A549 (cell line): ENCODE results near the gene HDGFL2. TPM values are rescaled to one million over a fixed set of nuclear protein-coding genes. Genes with fewer than 3 reads are reported as not detected.

ENCODE experiments used
- ATAC-seq, 2 experiments: fragments of 200-7000 bp in 1 of 2; fragments of >200 bp in 1 of 2; cut with Nextera tagmentation in 1 of 2; cut with Tn5 transposase in 1 of 2; 3 replicates each; pipeline versions ENCODE4 v1.8.0 to v1.9.1; 2018 to 2020; ENCODE audit warnings: mild to moderate bottlenecking in 1 of 2, moderate library complexity in 1 of 2
- CTCF ChIA-PET: fragments of 300-600 bp; sonication (Branson Sonifier 250); formaldehyde crosslinking; extraction: SDS; loops from one replicate; lab custom pipeline; 2021; ENCODE audit warnings: antibody characterized with exemption, inconsistent platforms; lab: Yijun Ruan, JAX
- POLR2A ChIA-PET: fragments of 350-600 bp; formaldehyde crosslinking; extraction: SDS; loops from one replicate; lab custom pipeline; 2021; ENCODE audit warnings: antibody characterized with exemption, inconsistent platforms; lab: Yijun Ruan, JAX
- DNase-seq, 2 experiments: peaks; one replicate each; pipeline versions ENCODE4 v3.0.0 to v3.0.0-alpha.2; 2011 to 2016; ENCODE audit warnings: low read depth in 1 of 2, low spot score in 1 of 2
- FAIRE-seq: peaks from 2 replicates; lab custom pipeline; 2011; peaks lifted over from hg19 to GRCh38; lab: Jason Lieb, UNC
- H3K27ac ChIP-seq, 2 experiments: fragments of >200 bp; sonication (Bioruptor Twin); formaldehyde crosslinking; 3 replicates each; pipeline ENCODE4 v1.5.1; 2016 to 2017
- H3K4me1 ChIP-seq: fragments of >200 bp; sonication (Bioruptor Twin); formaldehyde crosslinking; 3 replicates; pipeline ENCODE4 v1.6.1; 2016
- H3K4me2 ChIP-seq: fragments of >200 bp; sonication (Bioruptor Twin); formaldehyde crosslinking; 3 replicates; pipeline ENCODE4 v1.6.1; 2016
- H3K4me3 ChIP-seq: fragments of >200 bp; sonication (Bioruptor Twin); formaldehyde crosslinking; 3 replicates; pipeline ENCODE4 v1.5.1; 2016
- H3K9me3 ChIP-seq: fragments of >200 bp; sonication (Bioruptor Twin); formaldehyde crosslinking; 3 replicates; pipeline ENCODE4 v1.6.1; 2016
- MAX ChIP-seq: IDR thresholded peaks from 2 replicates; pipeline ENCODE4 v1.6.1; 2012
- WGBS: methylation state at CpG from one replicate; pipeline ENCODE4 v1.1.6; 2017; ENCODE audit errors: missing lambda C conversion rate; 5-methylcytosine and 5-hydroxymethylcytosine counted together
- polyA plus RNA-seq, 4 experiments: library from polyadenylated mRNA; depleted of rRNA in 3 of 4; stranded (reverse); fragments of >200 nt; fragmentation: RNase III in 1 of 4; extraction: RNeasy Plus Mini Kit Qiagen cat#74134 plus additional on column Dnase treatment in 1 of 4; gene quantifications; 2 replicates in 3 of 4; 3 replicates in 1 of 4; pipeline ENCODE4 v1.2.3, GENCODE V29; 2011 to 2017
- small RNA-seq, 6 experiments: library from RNA; depleted of rRNA; stranded (forward); fragments of <200 nt; gene quantifications; one replicate each; pipeline ENCODE3, GENCODE V24; 2012

Gene HDGFL2
- polyA plus RNA-seq, 2 of the 4 experiments (the other 2 are of a cell fraction) = 10.8 to 34.3 TPM

GRCh38 chr19:4550479-4551050 lies 78.5 kb downstream of the HDGFL2 start:
- ChIA-PET CTCF (interaction anchor here (1.0 to 2.4 kb wide), 2 partner anchors 82 to 86 kb away, joined by 3 to 6 read pairs; no protein-coding TSS in a partner anchor), POLR2A (no interaction called here)
- WGBS = 90% methylated on average over 24 of the region's 26 CpGs
- Histone ChIP-seq H3K4me3 (no peak overlapping the region), H3K4me1 (peaks cover 4% of the 10 kb centered on the region; the same call in 1 of the 3 replicates), H3K4me2 (no peak overlapping the region), H3K27ac (no peak overlapping the region), H3K9me3 (no peaks in the 10 kb centered on the region)
- no peak for DNase-seq
- no peak for ATAC-seq
- TF ChIP-seq MAX = no peak
- FAIRE-seq = no peak

Small RNAs within 50 kb of the gene (small RNA-seq; reads per million reads assigned to genes)
- 0 reads per million in 6 experiments for gene MIR4746

Other genes with a start within 250 kb of the HDGFL2 start
- gene EBI3, start 242.8 kb upstream of the HDGFL2 start, polyA plus RNA-seq (2011; rRNA removed) = 1.1 and 1.4 TPM in 2 replicates
- gene EBI3, start 242.8 kb upstream of the HDGFL2 start, polyA plus RNA-seq (2017; fragmentation: RNase III; extraction: RNeasy Plus Mini Kit Qiagen cat#74134 plus additional on column Dnase treatment) = 3.1 to 3.6 TPM (median 3.3 TPM) in 3 replicates
- gene YJU2, start 225.2 kb upstream of the HDGFL2 start, polyA plus RNA-seq (2011; rRNA removed) = 11.4 and 12.3 TPM in 2 replicates
- gene YJU2, start 225.2 kb upstream of the HDGFL2 start, polyA plus RNA-seq (2017; fragmentation: RNase III; extraction: RNeasy Plus Mini Kit Qiagen cat#74134 plus additional on column Dnase treatment) = 14.9 to 18.0 TPM (median 16.5 TPM) in 3 replicates
- gene SHD, start 193.0 kb upstream of the HDGFL2 start, polyA plus RNA-seq (2011; rRNA removed) = 0.08 and 0.29 TPM in 2 replicates
- 0.29 to 0.38 TPM in 2 of 3 replicates, not detected in the other for gene SHD, start 193.0 kb upstream of the HDGFL2 start, polyA plus RNA-seq (2017; fragmentation: RNase III; extraction: RNeasy Plus Mini Kit Qiagen cat#74134 plus additional on column Dnase treatment)
- gene TMIGD2, start 169.9 kb upstream of the HDGFL2 start, polyA plus RNA-seq (2011; rRNA removed) = not detected in 2 replicates
- not detected in 3 replicates for gene TMIGD2, start 169.9 kb upstream of the HDGFL2 start, polyA plus RNA-seq (2017; fragmentation: RNase III; extraction: RNeasy Plus Mini Kit Qiagen cat#74134 plus additional on column Dnase treatment)
- gene FSD1, start 167.7 kb upstream of the HDGFL2 start, polyA plus RNA-seq (2011; rRNA removed) = 3.3 and 3.5 TPM in 2 replicates
- 10.4 to 13.2 TPM (median 12.8 TPM) in 3 replicates for gene FSD1, start 167.7 kb upstream of the HDGFL2 start, polyA plus RNA-seq (2017; fragmentation: RNase III; extraction: RNeasy Plus Mini Kit Qiagen cat#74134 plus additional on column Dnase treatment)
- gene STAP2, start 133.5 kb upstream of the HDGFL2 start, polyA plus RNA-seq (2011; rRNA removed) = 0.19 and 0.25 TPM in 2 replicates
- gene STAP2, start 133.5 kb upstream of the HDGFL2 start, polyA plus RNA-seq (2017; fragmentation: RNase III; extraction: RNeasy Plus Mini Kit Qiagen cat#74134 plus additional on column Dnase treatment) = 0.29 TPM in 1 of 3 replicates, not detected in the others
- gene MPND, start 128.7 kb upstream of the HDGFL2 start, polyA plus RNA-seq (2011; rRNA removed) = 3.5 and 4.0 TPM in 2 replicates
- gene MPND, start 128.7 kb upstream of the HDGFL2 start, polyA plus RNA-seq (2017; fragmentation: RNase III; extraction: RNeasy Plus Mini Kit Qiagen cat#74134 plus additional on column Dnase treatment) = 11.4 to 15.2 TPM (median 14.5 TPM) in 3 replicates
- gene SH3GL1, start 71.8 kb upstream of the HDGFL2 start, polyA plus RNA-seq (2011; rRNA removed) = 18.2 and 20.1 TPM in 2 replicates
- gene SH3GL1, start 71.8 kb upstream of the HDGFL2 start, polyA plus RNA-seq (2017; fragmentation: RNase III; extraction: RNeasy Plus Mini Kit Qiagen cat#74134 plus additional on column Dnase treatment) = 34.7 to 36.0 TPM (median 35.1 TPM) in 3 replicates
- gene CHAF1A, start 69.7 kb upstream of the HDGFL2 start, polyA plus RNA-seq (2011; rRNA removed) = 11.7 and 15.6 TPM in 2 replicates
- gene CHAF1A, start 69.7 kb upstream of the HDGFL2 start, polyA plus RNA-seq (2017; fragmentation: RNase III; extraction: RNeasy Plus Mini Kit Qiagen cat#74134 plus additional on column Dnase treatment) = 24.7 to 28.0 TPM (median 27.0 TPM) in 3 replicates
- gene UBXN6, start 14.5 kb upstream of the HDGFL2 start, polyA plus RNA-seq (2011; rRNA removed) = 19.9 and 23.0 TPM in 2 replicates
- 27.4 to 32.7 TPM (median 31.6 TPM) in 3 replicates for gene UBXN6, start 14.5 kb upstream of the HDGFL2 start, polyA plus RNA-seq (2017; fragmentation: RNase III; extraction: RNeasy Plus Mini Kit Qiagen cat#74134 plus additional on column Dnase treatment)
- gene PLIN4, start 46.2 kb downstream of the HDGFL2 start, polyA plus RNA-seq (2011; rRNA removed) = 0.04 and 0.07 TPM in 2 replicates
- 0.20 to 0.24 TPM (median 0.23 TPM) in 3 replicates for gene PLIN4, start 46.2 kb downstream of the HDGFL2 start, polyA plus RNA-seq (2017; fragmentation: RNase III; extraction: RNeasy Plus Mini Kit Qiagen cat#74134 plus additional on column Dnase treatment)
- gene PLIN5, start 62.9 kb downstream of the HDGFL2 start, polyA plus RNA-seq (2011; rRNA removed) = 0.04 and 0.25 TPM in 2 replicates
- 0.08 to 0.11 TPM in 2 of 3 replicates, not detected in the other for gene PLIN5, start 62.9 kb downstream of the HDGFL2 start, polyA plus RNA-seq (2017; fragmentation: RNase III; extraction: RNeasy Plus Mini Kit Qiagen cat#74134 plus additional on column Dnase treatment)
- 0.18 and 0.21 TPM in 2 replicates for gene LRG1, start 67.7 kb downstream of the HDGFL2 start, polyA plus RNA-seq (2011; rRNA removed)
- gene LRG1, start 67.7 kb downstream of the HDGFL2 start, polyA plus RNA-seq (2017; fragmentation: RNase III; extraction: RNeasy Plus Mini Kit Qiagen cat#74134 plus additional on column Dnase treatment) = 0.03 to 0.04 TPM in 2 of 3 replicates, not detected in the other
- 5.4 and 5.7 TPM in 2 replicates for gene SEMA6B, start 87.4 kb downstream of the HDGFL2 start, polyA plus RNA-seq (2011; rRNA removed)
- gene SEMA6B, start 87.4 kb downstream of the HDGFL2 start, polyA plus RNA-seq (2017; fragmentation: RNase III; extraction: RNeasy Plus Mini Kit Qiagen cat#74134 plus additional on column Dnase treatment) = 8.0 to 9.0 TPM (median 9.0 TPM) in 3 replicates
- gene TNFAIP8L1, start 167.2 kb downstream of the HDGFL2 start, polyA plus RNA-seq (2011; rRNA removed) = 3.2 TPM in 2 replicates
- gene TNFAIP8L1, start 167.2 kb downstream of the HDGFL2 start, polyA plus RNA-seq (2017; fragmentation: RNase III; extraction: RNeasy Plus Mini Kit Qiagen cat#74134 plus additional on column Dnase treatment) = 4.9 to 5.9 TPM (median 5.4 TPM) in 3 replicates
- gene MYDGF, start 198.0 kb downstream of the HDGFL2 start, polyA plus RNA-seq (2011; rRNA removed) = 62.1 and 63.3 TPM in 2 replicates
- gene MYDGF, start 198.0 kb downstream of the HDGFL2 start, polyA plus RNA-seq (2017; fragmentation: RNase III; extraction: RNeasy Plus Mini Kit Qiagen cat#74134 plus additional on column Dnase treatment) = 101 to 107 TPM (median 104 TPM) in 3 replicates